Activated naive CD4-positive, alpha-beta T cell (primary cell): ENCODE measurements around the gene HSPA8.
"Not testable (repeated sequence)": the region's sequence is repeated elsewhere in the genome, so short reads cannot be mapped to it uniquely, and the experiment has no call there.

Source experiments
- DNase-seq, 4 experiments: peaks; one replicate each; lab custom pipeline; 2025; lab: John Stamatoyannopoulos, UW

Gene HSPA8

DNA sequence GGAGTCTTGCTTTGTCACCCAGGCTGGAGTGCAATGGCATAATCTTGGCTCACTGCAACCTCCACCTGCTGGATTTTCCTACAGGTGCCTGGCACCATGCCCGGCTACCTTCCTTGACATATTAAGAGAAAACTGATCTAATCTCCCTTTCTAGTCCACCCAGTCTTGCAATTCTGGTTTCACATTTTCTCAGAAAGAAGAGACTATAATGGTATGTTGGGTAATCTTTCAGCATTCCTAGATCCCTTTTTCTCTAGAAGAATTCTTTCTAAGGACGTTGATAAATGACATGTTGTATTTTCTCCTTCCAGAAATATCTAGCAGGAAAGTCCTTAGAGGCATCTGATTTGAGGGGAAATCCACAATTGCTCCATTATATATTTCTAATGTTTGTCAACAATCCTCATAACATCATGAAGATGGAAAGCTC is 10.4 kb upstream of the HSPA8 start:
- DNase-seq: no peak

DNA sequence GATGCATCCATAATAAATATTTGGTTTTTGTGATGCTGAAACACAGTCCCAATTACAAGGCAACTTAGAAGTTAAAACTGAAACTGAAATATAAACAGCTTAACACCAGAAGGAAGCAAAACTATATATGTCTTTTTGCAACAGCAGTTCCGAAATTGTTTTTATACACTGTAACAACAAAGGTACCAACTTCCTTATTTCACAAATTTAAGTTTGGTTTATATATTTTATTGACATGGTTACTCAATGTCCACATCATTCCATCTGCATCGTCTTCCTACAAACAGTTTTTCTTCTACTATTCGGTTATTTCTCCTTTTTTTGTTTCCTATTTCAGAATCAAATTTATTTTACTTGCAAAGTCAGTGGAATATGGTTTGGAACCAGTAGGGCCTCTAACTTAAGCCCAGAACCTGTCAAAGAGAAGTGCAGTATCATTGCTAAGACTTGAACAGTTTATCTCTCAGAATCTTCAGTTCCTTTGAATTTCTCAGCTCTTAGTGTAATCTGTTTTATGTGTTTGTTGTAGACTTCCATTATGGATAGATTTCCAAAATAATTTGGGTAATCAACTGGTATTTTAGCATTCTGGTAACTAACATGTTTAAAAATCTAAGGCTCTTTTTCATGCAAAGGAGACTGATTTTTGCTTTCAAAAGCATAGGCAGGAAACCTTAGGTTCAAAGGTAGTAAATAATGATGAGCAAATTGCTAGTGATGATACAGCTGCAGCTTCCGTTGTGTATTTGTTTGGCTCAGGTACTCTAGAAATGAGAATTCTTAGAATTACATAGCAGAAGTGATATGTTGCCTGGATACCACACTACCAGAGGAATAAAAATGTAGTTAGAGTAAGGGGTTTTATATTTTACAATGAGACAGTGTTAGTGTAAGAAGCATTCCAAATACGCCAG is 8.2 kb upstream of the HSPA8 start:
- DNase-seq: no peak

GRCh38 chr11:123065621-123066020 is 3.7 kb upstream of the HSPA8 start:
- no peak for DNase-seq

GRCh38 chr11:123063826-123064657 is 2.1 kb upstream of the HSPA8 start:
- no peak for DNase-seq

DNA sequence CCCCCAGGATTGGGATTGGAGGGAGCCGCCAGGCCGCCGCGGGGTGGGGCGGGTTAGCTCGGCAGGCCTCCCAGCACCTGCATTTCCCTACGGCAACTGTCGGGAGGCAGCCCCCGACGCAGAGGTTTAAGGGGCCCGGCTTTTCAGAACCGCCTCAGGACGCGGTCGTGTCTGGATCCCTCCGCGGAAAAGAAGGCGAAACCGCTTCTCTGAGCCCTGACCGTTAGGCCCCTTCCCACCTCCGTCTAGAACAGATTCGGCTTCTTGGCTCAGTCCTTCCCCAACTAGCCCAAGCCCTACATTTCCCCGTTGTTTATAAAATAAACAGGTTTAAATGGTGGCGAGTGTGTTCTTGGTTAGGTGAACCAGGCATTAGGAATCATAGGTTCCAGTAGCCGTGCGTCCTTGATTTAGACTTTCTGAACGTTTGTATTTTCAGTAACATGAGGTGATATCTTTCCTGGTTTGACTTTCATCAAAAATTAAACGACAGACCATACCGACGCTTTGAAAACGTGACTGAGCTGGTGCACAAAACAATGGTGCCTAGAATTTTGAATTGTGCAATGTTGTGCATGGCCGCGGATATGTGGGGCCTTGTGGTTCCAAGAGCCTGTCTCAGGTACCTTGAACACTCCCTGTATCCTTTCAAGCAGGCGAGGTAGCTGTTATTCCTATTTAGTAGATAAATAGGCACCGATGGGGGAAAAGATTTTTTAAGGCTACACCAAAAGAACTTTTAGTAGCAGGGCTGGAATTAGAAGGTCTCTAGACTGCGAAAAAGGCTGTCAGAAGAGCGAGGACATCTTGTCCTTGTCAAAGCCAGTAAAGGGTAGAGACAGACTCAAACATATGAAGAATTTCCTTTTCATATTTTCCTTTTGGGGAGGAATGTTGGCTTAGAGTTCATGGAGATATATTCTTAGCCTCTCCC is 1.2 kb upstream of the HSPA8 start:
- peak in 2 of 4 experiments; percentile 23 to 32 for DNase-seq

GRCh38 chr11:123062158-123062891 is 389 bp upstream of the HSPA8 start:
- DNase-seq: peak; percentile 99 to 100 (median 99)

DNA sequence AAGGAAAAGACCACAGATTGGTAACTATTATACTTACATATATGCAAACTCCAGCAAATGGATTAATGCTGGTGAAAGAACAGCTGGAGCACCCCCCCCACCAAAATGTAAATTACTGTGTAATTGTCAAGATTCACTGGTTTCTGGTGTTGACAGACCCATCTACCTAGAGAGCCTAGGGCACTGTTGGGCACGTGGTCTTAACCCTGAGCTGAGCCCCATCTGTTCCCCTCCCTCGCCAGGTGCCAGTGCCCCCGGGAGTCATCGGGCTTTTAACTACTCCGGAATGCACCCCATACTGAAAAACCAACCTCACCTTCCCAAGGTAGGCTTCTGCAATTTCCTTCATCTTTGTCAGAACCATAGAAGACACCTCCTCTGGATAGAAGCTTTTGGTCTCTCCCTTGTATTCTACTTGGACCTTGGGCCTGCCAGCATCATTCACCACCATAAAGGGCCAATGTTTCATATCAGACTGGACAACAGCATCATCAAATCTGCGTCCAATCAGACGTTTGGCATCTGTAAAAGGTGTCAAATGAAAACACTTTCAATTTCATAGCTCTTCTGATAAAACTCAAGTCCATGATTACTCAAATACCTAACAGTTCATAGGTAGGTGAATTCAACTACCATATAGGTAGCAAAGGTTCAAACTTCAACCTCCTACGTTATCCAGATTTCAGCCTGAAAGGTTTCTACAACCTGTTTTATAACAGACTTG is 1.5 kb downstream of the HSPA8 start:
- DNase-seq: no peak

DNA sequence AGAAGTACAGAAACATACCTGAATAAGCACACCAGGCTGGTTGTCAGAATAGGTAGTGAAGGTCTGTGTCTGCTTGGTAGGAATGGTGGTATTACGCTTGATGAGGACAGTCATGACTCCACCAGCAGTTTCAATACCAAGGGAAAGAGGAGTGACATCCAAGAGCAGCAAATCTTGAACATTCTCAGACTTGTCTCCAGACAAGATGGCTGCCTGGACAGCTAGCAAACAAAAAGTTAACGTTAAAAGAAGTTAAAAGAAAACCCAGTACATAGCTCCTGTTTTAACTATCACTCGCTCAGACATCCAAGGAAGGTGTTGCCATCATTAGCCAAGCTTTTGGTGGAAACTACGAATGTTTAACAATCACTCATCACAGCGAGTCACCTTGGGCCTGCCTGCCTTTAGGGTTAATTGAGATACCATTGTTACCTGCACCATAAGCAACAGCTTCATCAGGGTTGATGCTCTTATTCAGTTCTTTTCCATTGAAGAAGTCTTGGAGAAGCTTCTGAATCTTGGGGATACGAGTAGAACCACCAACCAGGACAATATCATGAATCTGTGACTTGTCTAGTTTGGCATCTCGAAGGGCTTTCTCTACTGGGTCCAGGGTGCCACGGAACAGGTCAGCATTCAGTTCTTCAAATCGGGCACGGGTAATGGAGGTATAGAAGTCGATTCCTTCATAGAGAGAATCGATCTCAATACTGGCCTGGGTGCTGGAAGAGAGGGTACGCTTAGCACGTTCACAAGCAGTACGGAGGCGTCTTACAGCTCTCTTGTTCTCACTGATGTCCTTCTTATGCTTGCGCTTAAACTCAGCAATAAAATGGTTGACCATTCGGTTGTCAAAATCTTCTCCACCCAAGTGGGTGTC is 2.7 kb downstream of the HSPA8 start:
- DNase-seq: not testable (repeated sequence)

DNA sequence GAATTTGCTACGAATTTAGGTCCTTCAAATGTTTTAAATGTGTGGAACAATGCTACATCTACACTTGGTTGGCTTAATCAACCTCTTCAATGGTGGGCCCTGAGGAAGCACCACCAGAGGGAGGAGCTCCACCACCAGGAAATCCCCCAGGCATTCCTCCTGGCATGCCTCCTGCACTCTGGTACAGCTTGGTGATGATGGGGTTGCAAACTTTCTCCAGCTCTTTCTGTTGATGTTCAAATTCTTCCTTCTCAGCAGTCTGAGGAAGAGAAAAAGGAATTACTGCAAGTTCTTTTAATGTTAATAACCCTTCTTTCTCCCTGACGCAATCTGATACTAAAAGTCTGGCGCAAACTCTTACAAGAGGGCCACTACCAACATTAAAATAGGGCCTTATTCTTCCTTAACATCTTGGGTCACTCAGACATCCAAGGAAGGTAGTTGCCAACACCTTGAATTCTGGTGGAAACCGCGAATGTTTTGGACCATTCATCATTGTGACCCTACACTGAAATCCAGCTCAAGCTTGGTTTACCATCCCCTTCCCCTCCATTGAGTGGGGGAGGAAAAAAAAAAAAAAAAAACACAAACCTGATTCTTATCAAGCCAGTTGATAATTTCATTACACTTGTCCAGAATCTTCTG is 4.2 kb downstream of the HSPA8 start:
- no peak for DNase-seq

GRCh38 chr11:123056835-123057491 is 5.0 kb downstream of the HSPA8 start:
- DNase-seq: no peak

DNA sequence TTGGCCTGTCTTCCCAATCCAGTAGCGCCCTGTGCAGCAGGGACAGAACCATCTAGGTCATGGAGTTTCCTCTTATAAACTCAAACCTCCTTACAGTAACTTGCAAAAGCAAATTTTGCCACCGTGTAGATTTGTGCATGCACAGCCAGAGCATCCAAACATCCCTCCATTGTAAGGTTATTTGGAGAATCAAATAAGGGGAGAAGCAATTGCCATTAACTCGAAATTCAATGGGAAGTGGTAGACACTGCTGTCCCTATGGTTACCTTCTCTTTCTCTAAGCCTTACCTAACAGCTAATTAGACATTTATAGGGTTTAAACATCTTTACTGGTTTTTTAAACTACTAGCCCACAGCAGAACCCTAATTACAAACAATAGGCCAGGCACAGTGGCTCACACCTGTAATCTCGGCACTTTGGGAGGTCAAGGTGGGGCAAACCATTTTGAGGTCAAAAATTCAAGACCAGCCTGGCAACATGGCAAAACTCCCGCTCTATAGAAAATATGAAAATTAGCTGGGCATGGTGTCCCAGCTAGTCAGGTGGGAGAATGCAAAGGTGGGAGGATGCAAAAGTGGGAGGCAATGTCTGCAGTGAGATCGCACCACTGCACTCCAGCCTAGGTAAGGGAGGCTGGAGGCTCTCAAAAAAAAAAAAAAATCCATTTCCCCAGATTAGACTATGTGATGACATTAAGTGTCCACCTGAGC is 6.6 kb downstream of the HSPA8 start:
- no peak for DNase-seq

DNA sequence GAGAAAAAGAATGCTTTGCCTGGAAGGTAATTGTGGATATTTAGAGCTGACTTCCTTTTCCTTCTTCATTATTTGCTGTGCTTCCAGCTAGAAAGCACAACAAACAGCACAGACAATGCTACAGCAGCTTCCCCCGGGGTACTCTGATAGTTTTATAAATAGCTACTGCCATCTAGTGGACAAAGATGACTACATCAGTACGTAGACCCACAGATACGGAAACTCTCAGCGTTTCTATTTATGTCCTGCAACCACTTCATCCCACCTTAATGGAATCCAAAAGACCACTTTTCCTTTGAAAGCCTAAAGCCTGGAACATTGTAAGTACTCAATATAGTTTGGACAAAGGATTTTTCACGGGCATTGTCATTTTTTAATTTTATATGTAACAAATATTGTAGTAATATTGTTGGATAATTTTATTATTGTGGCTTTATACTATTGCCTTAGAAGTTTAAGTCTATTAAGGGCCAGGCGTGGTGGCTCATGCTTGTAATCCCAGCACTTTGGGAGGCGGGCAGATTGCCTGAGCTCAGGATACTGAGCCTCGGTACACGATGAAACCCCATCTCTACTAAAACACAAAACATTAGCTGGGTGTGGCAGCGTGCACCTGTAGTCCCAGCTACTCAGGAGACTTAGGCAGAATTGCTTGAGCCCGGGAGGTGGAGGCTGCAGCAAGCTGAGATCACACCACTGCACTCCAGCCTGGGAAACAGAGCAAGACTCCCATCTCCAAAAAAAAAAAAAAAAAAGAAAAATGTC is 7.5 kb downstream of the HSPA8 start:
- DNase-seq: no peak

DNA sequence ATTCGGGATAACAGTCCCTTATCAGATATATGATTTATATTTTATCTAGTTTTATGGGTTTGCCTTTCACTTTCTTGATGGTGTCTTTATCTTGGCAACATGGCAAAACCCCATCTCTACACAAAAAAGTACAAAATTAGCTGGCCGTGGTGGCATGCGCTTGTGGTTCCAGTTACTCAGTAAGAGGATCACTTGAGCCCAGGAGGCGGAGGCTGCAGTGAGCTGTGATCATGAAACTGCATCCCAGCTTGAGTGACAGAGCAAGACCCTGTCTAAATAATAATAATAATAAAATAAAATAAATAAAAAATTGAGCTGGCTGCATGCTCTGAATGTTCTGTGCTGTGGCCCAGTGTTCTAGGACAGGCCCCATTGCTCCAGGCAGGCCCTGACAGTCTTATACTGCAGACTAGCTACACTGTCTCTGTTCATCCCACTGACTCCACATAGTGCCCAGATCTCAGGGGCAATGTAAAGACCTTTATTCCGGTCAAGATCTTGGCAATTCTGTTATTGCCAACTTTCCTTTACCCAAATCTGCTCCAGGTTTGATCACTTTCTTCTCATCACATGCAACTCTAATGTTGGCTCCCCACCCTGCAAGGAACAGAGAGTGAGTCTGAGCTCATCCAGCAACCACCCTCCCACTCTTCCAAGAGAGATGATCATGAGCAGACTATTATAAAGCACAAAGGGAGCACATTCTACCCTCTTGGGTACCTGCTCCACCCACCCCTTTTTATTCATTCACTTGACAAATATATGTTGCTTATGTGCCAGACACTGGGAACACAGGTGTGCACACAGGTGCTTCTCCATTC is 8.8 kb downstream of the HSPA8 start:
- no peak for DNase-seq

DNA sequence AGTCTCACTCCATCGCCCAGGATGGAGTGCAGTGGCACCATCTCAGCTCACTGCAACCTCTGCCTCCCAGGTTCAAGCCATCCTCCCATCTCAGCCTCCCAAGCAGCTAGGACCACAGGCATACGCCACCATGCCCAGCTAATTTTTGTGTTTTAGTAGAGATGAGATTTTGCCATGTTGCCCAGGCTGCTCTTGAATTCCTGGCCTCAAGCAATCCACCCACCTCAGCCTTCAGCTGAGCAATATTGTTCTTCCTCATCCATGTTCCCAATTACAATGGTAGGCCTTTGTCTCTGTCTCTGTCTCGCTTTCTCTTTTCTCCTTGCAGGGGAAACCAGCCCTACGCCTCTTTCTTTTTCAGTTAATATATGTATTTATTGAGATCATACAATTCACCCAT is 10.3 kb downstream of the HSPA8 start:
- DNase-seq: no peak

DNA sequence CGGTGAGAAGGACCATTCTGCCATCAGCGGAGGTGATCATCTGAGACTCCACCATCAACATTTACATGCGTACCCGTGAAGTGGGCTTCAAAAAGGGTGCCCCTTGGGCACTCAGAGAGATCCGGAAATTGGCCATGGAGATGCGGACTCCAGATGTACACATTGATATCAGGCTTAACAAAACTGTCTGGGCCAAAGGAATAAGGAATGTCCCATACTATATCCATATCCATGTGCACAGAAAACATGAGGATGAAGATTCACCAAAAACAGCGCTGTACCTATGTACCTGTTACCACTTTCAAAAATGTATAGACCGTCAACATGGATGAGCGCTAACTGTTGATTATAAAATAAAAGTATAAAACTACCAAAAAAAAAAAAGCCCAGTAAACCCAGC is 10.8 kb downstream of the HSPA8 start:
- no peak for DNase-seq

- DNase-seq: no peak
Observed at GRCh38 chr11:123047947-123048293, 14.0 kb downstream of the HSPA8 start.
